ENCODE measurements around the gene ME3.

The ME3 gene

DNA sequence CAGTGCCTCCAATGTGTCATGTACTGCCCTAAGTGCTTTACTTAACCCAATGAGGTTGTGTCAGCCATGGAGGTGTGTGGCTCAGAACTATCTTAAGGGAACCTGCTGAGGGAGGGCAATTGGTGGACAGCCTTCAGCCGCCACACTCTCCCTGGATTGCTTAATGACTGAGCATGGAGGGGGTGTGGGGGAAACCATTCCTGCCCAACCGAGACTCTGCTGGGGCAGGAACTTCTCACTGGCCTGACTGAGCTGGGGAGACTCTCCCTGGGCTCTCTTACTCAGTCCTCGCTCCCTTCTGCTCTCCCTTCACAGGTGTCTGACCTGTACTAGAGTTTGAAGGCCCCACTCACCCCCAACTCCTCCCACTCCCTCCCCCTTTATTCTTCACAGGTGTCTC is 183.0 kb downstream of the ME3 start:
- TF ChIP-seq, protein P1, sequence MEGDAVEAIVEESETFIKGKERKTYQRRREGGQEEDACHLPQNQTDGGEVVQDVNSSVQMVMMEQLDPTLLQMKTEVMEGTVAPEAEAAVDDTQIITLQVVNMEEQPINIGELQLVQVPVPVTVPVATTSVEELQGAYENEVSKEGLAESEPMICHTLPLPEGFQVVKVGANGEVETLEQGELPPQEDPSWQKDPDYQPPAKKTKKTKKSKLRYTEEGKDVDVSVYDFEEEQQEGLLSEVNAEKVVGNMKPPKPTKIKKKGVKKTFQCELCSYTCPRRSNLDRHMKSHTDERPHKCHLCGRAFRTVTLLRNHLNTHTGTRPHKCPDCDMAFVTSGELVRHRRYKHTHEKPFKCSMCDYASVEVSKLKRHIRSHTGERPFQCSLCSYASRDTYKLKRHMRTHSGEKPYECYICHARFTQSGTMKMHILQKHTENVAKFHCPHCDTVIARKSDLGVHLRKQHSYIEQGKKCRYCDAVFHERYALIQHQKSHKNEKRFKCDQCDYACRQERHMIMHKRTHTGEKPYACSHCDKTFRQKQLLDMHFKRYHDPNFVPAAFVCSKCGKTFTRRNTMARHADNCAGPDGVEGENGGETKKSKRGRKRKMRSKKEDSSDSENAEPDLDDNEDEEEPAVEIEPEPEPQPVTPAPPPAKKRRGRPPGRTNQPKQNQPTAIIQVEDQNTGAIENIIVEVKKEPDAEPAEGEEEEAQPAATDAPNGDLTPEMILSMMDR (conservative IDR thresholded peaks at IDR 0.05; ENCODE audit: low read depth, low read length), result no peak
- Histone ChIP-seq H3K27ac (no peak overlapping the region), H3K4me1 (ENCODE audit: low read depth, poor library complexity, severe bottlenecking) (no peaks in the 10 kb centered on the region), H4K20me1 (ENCODE audit: insufficient read depth) (no peaks in the 10 kb centered on the region), H3K79me2 (ENCODE audit: insufficient read depth, low read depth) (no peaks in the 10 kb centered on the region), H3K4me2 (no peak overlapping the region), H3K9ac (no peak overlapping the region), H3K36me3 (ENCODE audit: insufficient read depth) (no peaks in the 10 kb centered on the region), H3K27me3 (ENCODE audit: insufficient read depth, low read depth) (no peaks in the 10 kb centered on the region), H2AFZ (ENCODE audit: low read depth) (no peak overlapping the region), H3K4me3 (IDR thresholded peaks at IDR 0.05; ENCODE audit: insufficient read depth, low read depth, low read length) (no peak overlapping the region)

DNA sequence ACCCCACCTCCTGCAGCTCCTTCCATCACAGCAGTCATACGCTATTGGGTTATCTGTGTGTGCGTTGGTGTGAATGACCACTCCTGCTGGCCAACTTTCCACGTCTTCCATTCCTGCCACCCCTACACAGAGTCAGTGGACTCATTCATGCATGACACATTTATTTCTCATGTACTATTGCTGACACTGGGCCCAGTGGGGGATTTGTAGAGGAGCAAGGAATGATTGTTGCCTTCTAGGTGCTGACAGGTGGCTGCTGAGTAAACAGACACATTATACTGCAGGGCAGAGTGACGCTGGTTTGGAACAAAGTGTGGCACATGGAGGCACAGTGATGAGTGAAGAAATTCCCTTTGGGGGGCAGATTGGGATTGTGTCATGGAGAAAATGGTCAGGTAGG is 183.9 kb downstream of the ME3 start:
- Histone ChIP-seq H4K20me1 (ENCODE audit: insufficient read depth) (no peaks in the 10 kb centered on the region), H3K9ac (no peak overlapping the region)
- TF ChIP-seq, protein P1 (conservative IDR thresholded peaks at IDR 0.05; ENCODE audit: low read depth, low read length), result no peak

DNA sequence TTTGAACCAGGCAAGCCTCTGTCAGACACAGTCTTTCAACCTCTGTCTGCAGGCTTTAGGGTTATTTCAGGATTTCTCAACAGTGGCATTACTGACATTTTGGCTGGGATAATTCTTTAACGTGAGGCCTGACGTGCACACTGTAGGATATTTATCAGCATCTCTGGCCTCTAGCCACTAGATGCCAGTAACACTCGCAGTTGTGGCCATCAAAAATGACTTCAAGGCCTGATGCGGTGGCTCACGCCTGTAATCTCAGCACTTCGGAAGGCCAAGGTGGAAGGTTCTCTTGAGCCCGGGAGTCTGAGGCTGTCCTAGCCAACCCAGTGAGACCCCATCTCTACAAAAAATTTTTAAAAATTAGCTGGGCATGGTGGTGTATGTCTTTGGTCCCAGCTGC is 184.7 kb downstream of the ME3 start:
- Histone ChIP-seq H3K36me3 (ENCODE audit: insufficient read depth) (no peaks in the 10 kb centered on the region), H3K4me1 (ENCODE audit: low read depth, poor library complexity, severe bottlenecking) (no peaks in the 10 kb centered on the region), H3K4me2 (no peak overlapping the region), H4K20me1 (ENCODE audit: insufficient read depth) (no peaks in the 10 kb centered on the region), H3K9ac (no peak overlapping the region), H3K4me3 (IDR thresholded peaks at IDR 0.05; ENCODE audit: insufficient read depth, low read depth, low read length) (no peak overlapping the region), H3K27ac (no peak overlapping the region), H3K79me2 (ENCODE audit: insufficient read depth, low read depth) (no peaks in the 10 kb centered on the region), H2AFZ (ENCODE audit: low read depth) (no peak overlapping the region), H3K27me3 (ENCODE audit: insufficient read depth, low read depth) (no peaks in the 10 kb centered on the region)
- TF ChIP-seq, protein P1 (conservative IDR thresholded peaks at IDR 0.05; ENCODE audit: low read depth, low read length), result no peak

More for the DNA sequence above, 183.9 kb downstream of the ME3 start:
- Histone ChIP-seq H3K79me2 (ENCODE audit: insufficient read depth, low read depth) (no peaks in the 10 kb centered on the region), H2AFZ (ENCODE audit: low read depth) (no peak overlapping the region), H3K4me1 (ENCODE audit: low read depth, poor library complexity, severe bottlenecking) (no peaks in the 10 kb centered on the region), H3K27ac (no peak overlapping the region), H3K27me3 (ENCODE audit: insufficient read depth, low read depth) (no peaks in the 10 kb centered on the region), H3K4me3 (IDR thresholded peaks at IDR 0.05; ENCODE audit: insufficient read depth, low read depth, low read length) (no peak overlapping the region), H3K36me3 (ENCODE audit: insufficient read depth) (no peaks in the 10 kb centered on the region), H3K4me2 (no peak overlapping the region)

DNA sequence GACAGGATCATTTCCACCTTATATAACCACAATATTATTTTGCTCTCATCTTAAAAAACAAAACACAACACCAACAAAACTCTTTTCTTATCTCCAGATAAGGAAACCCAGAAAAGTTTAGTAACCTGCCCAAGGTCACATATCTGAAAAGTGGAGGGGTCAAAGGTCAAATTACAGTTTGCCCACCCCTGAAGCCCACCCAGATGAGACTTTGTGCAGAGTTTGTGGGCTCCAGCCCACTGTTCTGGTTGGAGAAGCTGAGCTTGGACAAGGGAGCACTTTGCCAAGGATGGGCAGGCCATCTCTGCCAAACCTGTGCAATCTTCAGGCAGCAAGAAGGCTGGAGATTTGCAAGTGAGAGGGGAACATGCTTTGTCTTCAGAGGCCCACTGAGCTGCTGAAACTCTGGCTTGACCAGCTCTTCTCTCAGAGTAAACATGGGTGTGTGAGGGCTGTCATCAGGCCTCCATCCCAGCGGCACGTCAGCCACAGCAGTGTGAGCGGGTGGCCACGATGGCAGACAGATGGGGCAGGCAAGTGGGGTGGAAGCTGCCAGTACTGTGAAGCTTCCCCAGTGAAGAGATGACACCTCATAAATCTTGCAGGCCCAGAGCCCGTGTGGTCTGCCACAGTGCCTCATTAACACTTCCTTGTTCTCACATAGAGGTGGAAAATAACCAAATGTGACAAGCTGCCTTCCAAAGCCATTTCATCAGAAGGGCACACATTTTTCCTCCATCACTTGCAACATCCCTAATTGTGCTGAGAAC is 186.0 kb downstream of the ME3 start:
- Histone ChIP-seq H3K4me2 (no peak overlapping the region), H3K36me3 (ENCODE audit: insufficient read depth) (no peaks in the 10 kb centered on the region), H3K79me2 (ENCODE audit: insufficient read depth, low read depth) (no peaks in the 10 kb centered on the region), H4K20me1 (ENCODE audit: insufficient read depth) (no peaks in the 10 kb centered on the region), H3K9ac (no peak overlapping the region), H3K27me3 (ENCODE audit: insufficient read depth, low read depth) (no peaks in the 10 kb centered on the region), H3K4me3 (IDR thresholded peaks at IDR 0.05; ENCODE audit: insufficient read depth, low read depth, low read length) (no peak overlapping the region), H3K27ac (no peak overlapping the region), H2AFZ (ENCODE audit: low read depth) (no peak overlapping the region), H3K4me1 (ENCODE audit: low read depth, poor library complexity, severe bottlenecking) (no peaks in the 10 kb centered on the region)
- TF ChIP-seq, protein P1 (conservative IDR thresholded peaks at IDR 0.05; ENCODE audit: low read depth, low read length), result no peak
